ENCODE data around the gene TAF6.
A peak's percentile ranks its signal among the peaks of the same experiment; 100 is the strongest.

TAF6 gene

DNA sequence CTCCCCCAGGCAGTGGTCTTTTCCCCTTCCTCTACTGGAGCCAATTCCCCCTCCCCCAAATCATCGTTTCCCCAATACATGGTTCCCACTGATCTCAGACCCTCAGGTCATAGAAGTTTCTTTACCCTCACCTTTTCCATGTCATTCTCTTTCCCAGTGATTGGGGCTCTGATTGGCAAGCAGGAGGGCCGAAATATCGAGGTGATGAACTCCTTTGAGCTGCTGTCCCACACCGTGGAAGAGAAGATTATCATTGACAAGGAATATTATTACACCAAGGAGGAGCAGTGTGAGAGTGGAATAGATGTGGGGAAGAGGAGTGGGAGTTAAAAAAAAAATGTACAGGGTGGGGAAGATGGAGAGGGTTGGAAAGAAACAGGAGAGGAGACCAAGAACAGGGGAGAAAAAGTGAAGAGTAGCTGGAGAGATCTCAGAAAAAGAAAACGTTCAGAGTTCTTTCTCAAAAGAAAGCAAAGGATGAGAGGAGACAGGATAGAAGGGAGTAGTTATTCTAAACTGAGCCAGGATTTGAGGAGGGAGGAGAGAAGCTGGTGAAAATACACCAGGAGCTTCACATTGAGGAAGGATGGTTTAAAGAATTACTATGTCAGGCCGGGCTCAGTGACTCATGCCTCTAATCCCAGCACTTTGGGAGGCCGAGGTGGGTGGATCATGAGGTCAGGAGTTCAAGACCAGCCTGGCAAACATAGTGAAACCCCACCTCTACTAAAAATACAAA, 29.5 kb downstream of the TAF6 start (continued):
- TF ChIP-seq, protein P1, sequence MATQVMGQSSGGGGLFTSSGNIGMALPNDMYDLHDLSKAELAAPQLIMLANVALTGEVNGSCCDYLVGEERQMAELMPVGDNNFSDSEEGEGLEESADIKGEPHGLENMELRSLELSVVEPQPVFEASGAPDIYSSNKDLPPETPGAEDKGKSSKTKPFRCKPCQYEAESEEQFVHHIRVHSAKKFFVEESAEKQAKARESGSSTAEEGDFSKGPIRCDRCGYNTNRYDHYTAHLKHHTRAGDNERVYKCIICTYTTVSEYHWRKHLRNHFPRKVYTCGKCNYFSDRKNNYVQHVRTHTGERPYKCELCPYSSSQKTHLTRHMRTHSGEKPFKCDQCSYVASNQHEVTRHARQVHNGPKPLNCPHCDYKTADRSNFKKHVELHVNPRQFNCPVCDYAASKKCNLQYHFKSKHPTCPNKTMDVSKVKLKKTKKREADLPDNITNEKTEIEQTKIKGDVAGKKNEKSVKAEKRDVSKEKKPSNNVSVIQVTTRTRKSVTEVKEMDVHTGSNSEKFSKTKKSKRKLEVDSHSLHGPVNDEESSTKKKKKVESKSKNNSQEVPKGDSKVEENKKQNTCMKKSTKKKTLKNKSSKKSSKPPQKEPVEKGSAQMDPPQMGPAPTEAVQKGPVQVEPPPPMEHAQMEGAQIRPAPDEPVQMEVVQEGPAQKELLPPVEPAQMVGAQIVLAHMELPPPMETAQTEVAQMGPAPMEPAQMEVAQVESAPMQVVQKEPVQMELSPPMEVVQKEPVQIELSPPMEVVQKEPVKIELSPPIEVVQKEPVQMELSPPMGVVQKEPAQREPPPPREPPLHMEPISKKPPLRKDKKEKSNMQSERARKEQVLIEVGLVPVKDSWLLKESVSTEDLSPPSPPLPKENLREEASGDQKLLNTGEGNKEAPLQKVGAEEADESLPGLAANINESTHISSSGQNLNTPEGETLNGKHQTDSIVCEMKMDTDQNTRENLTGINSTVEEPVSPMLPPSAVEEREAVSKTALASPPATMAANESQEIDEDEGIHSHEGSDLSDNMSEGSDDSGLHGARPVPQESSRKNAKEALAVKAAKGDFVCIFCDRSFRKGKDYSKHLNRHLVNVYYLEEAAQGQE (tag by site-specific recombination; IDR thresholded peaks at IDR 0.05), result no peak
- TF ChIP-seq WT1 (tag by site-specific recombination; IDR thresholded peaks at IDR 0.05), result peak; percentile 31; the same call in 1 of the 2 replicates
- no peak for TF ChIP-seq ZNF239 (tag by site-specific recombination; IDR thresholded peaks at IDR 0.05)
- peak; percentile 59 for TF ChIP-seq GLIS1 (tag by site-specific recombination; IDR thresholded peaks at IDR 0.05)
- peak; percentile 17; the same call in 1 of the 2 replicates for TF ChIP-seq ZNF391 (tag by site-specific recombination; IDR thresholded peaks at IDR 0.05; ENCODE audit: borderline replicate concordance, low read depth)
- no peak for TF ChIP-seq ZNF843 (tag by site-specific recombination; IDR thresholded peaks at IDR 0.05)
- TF ChIP-seq ZFHX2 (tag by site-specific recombination; conservative IDR thresholded peaks at IDR 0.05), result peak; percentile 62
- peak; percentile 92 for TF ChIP-seq PRDM1 (tag by site-specific recombination; IDR thresholded peaks at IDR 0.05)
- TF ChIP-seq MEIS1 (CRISPR knock-in tag; IDR thresholded peaks at IDR 0.05; ENCODE audit: borderline replicate concordance), result no peak
- peak; percentile 93 for TF ChIP-seq ZBTB17 (tag by site-specific recombination; IDR thresholded peaks at IDR 0.05)
- TF ChIP-seq KLF1 (tag by site-specific recombination; IDR thresholded peaks at IDR 0.05), result peak; percentile 61
- no peak for TF ChIP-seq ZNF202 (tag by site-specific recombination; IDR thresholded peaks at IDR 0.05; ENCODE audit: borderline replicate concordance)
- TF ChIP-seq ZNF521 (tag by site-specific recombination; IDR thresholded peaks at IDR 0.05), result no peak
- no peak for TF ChIP-seq ZSCAN5A (tag by site-specific recombination; IDR thresholded peaks at IDR 0.05)
- TF ChIP-seq SETDB1 (IDR thresholded peaks at IDR 0.05; ENCODE audit: insufficient read length, low read length), result no peak
- TF ChIP-seq, protein P2, sequence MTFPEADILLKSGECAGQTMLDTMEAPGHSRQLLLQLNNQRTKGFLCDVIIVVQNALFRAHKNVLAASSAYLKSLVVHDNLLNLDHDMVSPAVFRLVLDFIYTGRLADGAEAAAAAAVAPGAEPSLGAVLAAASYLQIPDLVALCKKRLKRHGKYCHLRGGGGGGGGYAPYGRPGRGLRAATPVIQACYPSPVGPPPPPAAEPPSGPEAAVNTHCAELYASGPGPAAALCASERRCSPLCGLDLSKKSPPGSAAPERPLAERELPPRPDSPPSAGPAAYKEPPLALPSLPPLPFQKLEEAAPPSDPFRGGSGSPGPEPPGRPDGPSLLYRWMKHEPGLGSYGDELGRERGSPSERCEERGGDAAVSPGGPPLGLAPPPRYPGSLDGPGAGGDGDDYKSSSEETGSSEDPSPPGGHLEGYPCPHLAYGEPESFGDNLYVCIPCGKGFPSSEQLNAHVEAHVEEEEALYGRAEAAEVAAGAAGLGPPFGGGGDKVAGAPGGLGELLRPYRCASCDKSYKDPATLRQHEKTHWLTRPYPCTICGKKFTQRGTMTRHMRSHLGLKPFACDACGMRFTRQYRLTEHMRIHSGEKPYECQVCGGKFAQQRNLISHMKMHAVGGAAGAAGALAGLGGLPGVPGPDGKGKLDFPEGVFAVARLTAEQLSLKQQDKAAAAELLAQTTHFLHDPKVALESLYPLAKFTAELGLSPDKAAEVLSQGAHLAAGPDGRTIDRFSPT (tag by site-specific recombination; IDR thresholded peaks at IDR 0.05), result peak; percentile 42; the same call in 1 of the 2 replicates
- no peak for TF ChIP-seq TCF7L2 (IDR thresholded peaks at IDR 0.05; ENCODE audit: borderline replicate concordance, low read depth, low read length)
- peak; percentile 52; the same call in 1 of the 2 replicates for TF ChIP-seq IKZF3 (tag by site-specific recombination; IDR thresholded peaks at IDR 0.05)
- TF ChIP-seq ZNF394 (tag by site-specific recombination; IDR thresholded peaks at IDR 0.05; ENCODE audit: borderline replicate concordance), result peak; percentile 90
- TF ChIP-seq ZBTB48 (tag by site-specific recombination; IDR thresholded peaks at IDR 0.05), result no peak
- TF ChIP-seq ZBTB1 (tag by site-specific recombination; IDR thresholded peaks at IDR 0.05), result no peak
- TF ChIP-seq ZNF549 (tag by site-specific recombination; IDR thresholded peaks at IDR 0.05), result no peak
- TF ChIP-seq ZNF274 (IDR thresholded peaks at IDR 0.05; ENCODE audit: low read length), result no peak
- TF ChIP-seq ZNF274 (tag by site-specific recombination; IDR thresholded peaks at IDR 0.05; ENCODE audit: borderline replicate concordance), result no peak
- peak; percentile 68 for TF ChIP-seq ZNF366 (tag by site-specific recombination; conservative IDR thresholded peaks at IDR 0.05)
- no peak for TF ChIP-seq ZNF670 (tag by site-specific recombination; IDR thresholded peaks at IDR 0.05; ENCODE audit: low read depth)
- TF ChIP-seq ZNF433 (tag by site-specific recombination; IDR thresholded peaks at IDR 0.05; ENCODE audit: low read depth), result no peak
- TF ChIP-seq ZNF132 (tag by site-specific recombination; IDR thresholded peaks at IDR 0.05; ENCODE audit: borderline replicate concordance), result no peak
- TF ChIP-seq ZNF48 (tag by site-specific recombination; IDR thresholded peaks at IDR 0.05), result no peak
- TF ChIP-seq, protein P3, sequence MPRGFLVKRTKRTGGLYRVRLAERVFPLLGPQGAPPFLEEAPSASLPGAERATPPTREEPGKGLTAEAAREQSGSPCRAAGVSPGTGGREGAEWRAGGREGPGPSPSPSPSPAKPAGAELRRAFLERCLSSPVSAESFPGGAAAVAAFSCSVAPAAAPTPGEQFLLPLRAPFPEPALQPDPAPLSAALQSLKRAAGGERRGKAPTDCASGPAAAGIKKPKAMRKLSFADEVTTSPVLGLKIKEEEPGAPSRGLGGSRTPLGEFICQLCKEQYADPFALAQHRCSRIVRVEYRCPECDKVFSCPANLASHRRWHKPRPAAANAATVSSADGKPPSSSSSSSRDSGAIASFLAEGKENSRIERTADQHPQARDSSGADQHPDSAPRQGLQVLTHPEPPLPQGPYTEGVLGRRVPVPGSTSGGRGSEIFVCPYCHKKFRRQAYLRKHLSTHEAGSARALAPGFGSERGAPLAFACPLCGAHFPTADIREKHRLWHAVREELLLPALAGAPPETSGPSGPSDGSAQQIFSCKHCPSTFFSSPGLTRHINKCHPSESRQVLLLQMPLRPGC (tag by site-specific recombination; IDR thresholded peaks at IDR 0.05), result no peak; the same call in 1 of the 2 replicates
- no peak for TF ChIP-seq YY1 (tag by site-specific recombination; IDR thresholded peaks at IDR 0.05)
- TF ChIP-seq TRIM28 (IDR thresholded peaks at IDR 0.05; ENCODE audit: borderline replicate concordance, low read length), result no peak

All from HEK293 (cell line).